GM19099 (cell line): ENCODE measurements around the gene HIBCH.
A peak's percentile ranks its signal among the peaks of the same experiment; 100 is the strongest.

Experiments
- POLR2A ChIP-seq: IDR thresholded peaks from 3 replicates; pipeline ENCODE4 v1.6.1; 2011; ENCODE audit warnings: low read depth; ENCODE audit not compliant: insufficient read length; ENCODE audit errors: extremely low read depth

The HIBCH gene

GRCh38 chr2:190350371-190350770, 30.7 kb upstream of the HIBCH start:
- TF ChIP-seq POLR2A = no peak

GRCh38 chr2:190344276-190344827, 24.7 kb upstream of the HIBCH start:
- no peak for TF ChIP-seq POLR2A

GRCh38 chr2:190343536-190344275, 24.1 kb upstream of the HIBCH start, which contains the start of gene INPP1:
INPP1 (plus strand) TSS chr2:190343589; CDS start chr2:190360103, 16,514 bp downstream.
- TF ChIP-seq POLR2A = peak; percentile 44

GRCh38 chr2:190343089-190343535, 23.5 kb upstream of the HIBCH start:
- no peak for TF ChIP-seq POLR2A

GRCh38 chr2:190342611-190343010, 23.0 kb upstream of the HIBCH start:
- no peak for TF ChIP-seq POLR2A

- no peak for TF ChIP-seq POLR2A
Measured at GRCh38 chr2:190340369-190340768, 20.7 kb upstream of the HIBCH start.

- TF ChIP-seq POLR2A = no peak
Measured at GRCh38 chr2:190339394-190339793, 19.8 kb upstream of the HIBCH start.

GRCh38 chr2:190338453-190338852, 18.8 kb upstream of the HIBCH start:
- no peak for TF ChIP-seq POLR2A

GRCh38 chr2:190336420-190336819, 16.8 kb upstream of the HIBCH start:
- no peak for TF ChIP-seq POLR2A

GRCh38 chr2:190335225-190335559, 15.6 kb upstream of the HIBCH start:
- no peak for TF ChIP-seq POLR2A

GRCh38 chr2:190334479-190335224, 15.0 kb upstream of the HIBCH start:
- no peak for TF ChIP-seq POLR2A

GRCh38 chr2:190333928-190334327, 14.3 kb upstream of the HIBCH start:
- TF ChIP-seq POLR2A = no peak

GRCh38 chr2:190333395-190333794, 13.8 kb upstream of the HIBCH start:
- TF ChIP-seq POLR2A = no peak

- no peak for TF ChIP-seq POLR2A
Measured at GRCh38 chr2:190328573-190329147, 9.0 kb upstream of the HIBCH start.

- TF ChIP-seq POLR2A = no peak
Measured at GRCh38 chr2:190327867-190328572, 8.4 kb upstream of the HIBCH start.
